Measurements from ENCODE around the gene ARL15. TPM values are rescaled to one million over a fixed set of nuclear protein-coding genes. Genes with fewer than 3 reads are reported as not detected.

The ARL15 gene
- total and polyA plus RNA-seq, 2 donors (not counting 3 experiments of a cell fraction or from before 2014, with no cell fraction given), result 11.9 to 24.4 TPM

GRCh38 chr5:53924392-53924791 lies 386.0 kb downstream of the ARL15 start:
- no peaks in the 10 kb centered on the region for H3K4me1 ChIP-seq (ENCODE audit: control insufficient read depth, extremely low read depth, insufficient read depth, low read length)
- CTCF ChIA-PET, result interaction anchor here (1.8 kb wide), 1 partner anchor 11 kb away, joined by 4 read pairs; no protein-coding TSS in a partner anchor
- no peak for DNase-seq (ENCODE audit: low read depth, low spot score)
- no peaks in the 10 kb centered on the region for H3K36me3 ChIP-seq (ENCODE audit: control insufficient read depth in 2 of 2, extremely low read depth in 1 of 2, insufficient read depth in 2 of 2, low read length in 2 of 2)
- no TSS peak for BruUV-seq (replicated peaks)
- POLR2A ChIA-PET, result no interaction called here
- dilution Hi-C loops (cut with MboI; ENCODE audit: extremely low pct_ligation_motif_present, low sequenced_read_pairs), result no loop called here
- no peaks in the 10 kb centered on the region for H3K27me3 ChIP-seq (ENCODE audit: control insufficient read depth in 2 of 2, insufficient read depth in 2 of 2, low read length in 2 of 2)
- no peak overlapping the region for H3K4me3 ChIP-seq (replicated peaks in 1 of 3; ENCODE audit: insufficient read depth in 1 of 3, low read depth in 1 of 3, low read length in 3 of 3)
- no peak for FAIRE-seq
- H4K20me1 ChIP-seq (replicated peaks; ENCODE audit: control insufficient read depth, extremely low read depth, insufficient read depth, low read length), result no peaks in the 10 kb centered on the region
- no peak overlapping the region for H2AFZ ChIP-seq (ENCODE audit: low read depth, low read length)
- H3K9ac ChIP-seq (replicated peaks; ENCODE audit: extremely low read depth, insufficient read depth, low read length), result no peak overlapping the region
- no peaks in the 10 kb centered on the region for H3K9me3 ChIP-seq (replicated peaks; ENCODE audit: control insufficient read depth, insufficient read depth, low read length)
- no peak for TF ChIP-seq JUN (IDR thresholded peaks at IDR 0.05; ENCODE audit: borderline replicate concordance, insufficient read depth, insufficient read length, low read depth)
- TF ChIP-seq FOS (IDR thresholded peaks at IDR 0.05; ENCODE audit: borderline replicate concordance, insufficient read depth, low read length), result no peak
- no peaks in the 10 kb centered on the region for H3K9me1 ChIP-seq (replicated peaks; ENCODE audit: control insufficient read depth, extremely low read depth, insufficient read depth, low read length)
- H3K4me2 ChIP-seq (ENCODE audit: insufficient read depth, low read length), result no peak overlapping the region
- H3K27ac ChIP-seq (ENCODE audit: insufficient read depth, low read depth, low read length), result no peak overlapping the region
- intact Hi-C loops (cut with micrococcal nuclease), result no loop called here
- H3K79me2 ChIP-seq (ENCODE audit: control insufficient read depth, insufficient read depth, low read length), result no peaks in the 10 kb centered on the region

GRCh38 chr5:53923961-53924360 lies 386.4 kb downstream of the ARL15 start:
- no peak for DNase-seq (ENCODE audit: low read depth, low spot score)
- no peaks in the 10 kb centered on the region for H3K79me2 ChIP-seq (ENCODE audit: control insufficient read depth, insufficient read depth, low read length)
- ChIA-PET CTCF (interaction anchor here (1.8 kb wide), 1 partner anchor 11 kb away, joined by 4 read pairs; no protein-coding TSS in a partner anchor), POLR2A (no interaction called here)
- no peaks in the 10 kb centered on the region for H3K9me1 ChIP-seq (replicated peaks; ENCODE audit: control insufficient read depth, extremely low read depth, insufficient read depth, low read length)
- H4K20me1 ChIP-seq (replicated peaks; ENCODE audit: control insufficient read depth, extremely low read depth, insufficient read depth, low read length), result no peaks in the 10 kb centered on the region
- dilution Hi-C loops (cut with MboI; ENCODE audit: extremely low pct_ligation_motif_present, low sequenced_read_pairs), result no loop called here
- no peaks in the 10 kb centered on the region for H3K27me3 ChIP-seq (ENCODE audit: control insufficient read depth in 2 of 2, insufficient read depth in 2 of 2, low read length in 2 of 2)
- H3K4me3 ChIP-seq (replicated peaks in 1 of 3; ENCODE audit: insufficient read depth in 1 of 3, low read depth in 1 of 3, low read length in 3 of 3), result no peak overlapping the region
- no peak overlapping the region for H2AFZ ChIP-seq (ENCODE audit: low read depth, low read length)
- no peak overlapping the region for H3K27ac ChIP-seq (ENCODE audit: insufficient read depth, low read depth, low read length)
- no TSS peak for BruUV-seq (replicated peaks)
- intact Hi-C loops (cut with micrococcal nuclease), result no loop called here
- no peaks in the 10 kb centered on the region for H3K4me1 ChIP-seq (ENCODE audit: control insufficient read depth, extremely low read depth, insufficient read depth, low read length)
- no peak overlapping the region for H3K4me2 ChIP-seq (ENCODE audit: insufficient read depth, low read length)
- TF ChIP-seq CTCF (IDR thresholded peaks at IDR 0.05; ENCODE audit: extremely low read depth in 1 of 2, insufficient read depth in 1 of 2, low read depth in 1 of 2, low read length in 2 of 2) (no peak), MAX (IDR thresholded peaks at IDR 0.05; ENCODE audit: insufficient read depth, insufficient read length) (no peak), JUN (IDR thresholded peaks at IDR 0.05; ENCODE audit: borderline replicate concordance, insufficient read depth, insufficient read length, low read depth) (no peak), MYC (IDR thresholded peaks at IDR 0.05; ENCODE audit: low read depth, low read length) (no peak), POLR2AphosphoS5 (IDR thresholded peaks at IDR 0.05; ENCODE audit: insufficient read depth, low read depth, low read length) (no peak), FOS (IDR thresholded peaks at IDR 0.05; ENCODE audit: borderline replicate concordance, insufficient read depth, low read length) (no peak), EZH2 (IDR thresholded peaks at IDR 0.05; ENCODE audit: borderline replicate concordance, low read depth, low read length, severe bottlenecking) (no peak), GATA2 (IDR thresholded peaks at IDR 0.05; ENCODE audit: insufficient read depth, insufficient read length, low read depth, low read length) (no peak), POLR2A (IDR thresholded peaks at IDR 0.05; ENCODE audit: low read depth, low read length) (no peak)
- no peak for FAIRE-seq
- no peak overlapping the region for H3K9ac ChIP-seq (replicated peaks; ENCODE audit: extremely low read depth, insufficient read depth, low read length)
- no peaks in the 10 kb centered on the region for H3K9me3 ChIP-seq (replicated peaks; ENCODE audit: control insufficient read depth, insufficient read depth, low read length)
- H3K36me3 ChIP-seq (ENCODE audit: control insufficient read depth in 2 of 2, extremely low read depth in 1 of 2, insufficient read depth in 2 of 2, low read length in 2 of 2), result no peaks in the 10 kb centered on the region

All from endothelial cell of umbilical vein (primary cell).